AG10803 (cell line): ENCODE measurements around the gene NIPAL3.
"Not testable (repeated sequence)": the region's sequence is repeated elsewhere in the genome, so short reads cannot be mapped to it uniquely, and the experiment has no call there.

Experiments used
- DNase-seq: peaks from one replicate; pipeline ENCODE4 v3.0.0; 2010; ENCODE audit warnings: low read depth
- H3K4me3 ChIP-seq: 2 replicates; pipeline ENCODE4 v1.5.1; 2011; ENCODE audit warnings: mild to moderate bottlenecking, low read length, control low read depth
- CTCF ChIP-seq: conservative IDR thresholded peaks from 2 replicates; pipeline ENCODE4 v1.5.1; 2011; ENCODE audit warnings: mild to moderate bottlenecking, low read length, control low read depth, inconsistent platforms

Gene NIPAL3

GRCh38 chr1:24505816-24506215, 90.2 kb downstream of the NIPAL3 start:
- no peak for DNase-seq
- H3K4me3 ChIP-seq = no peak overlapping the region
- TF ChIP-seq CTCF = no peak

- no peak for TF ChIP-seq CTCF
- DNase-seq = no peak
- H3K4me3 ChIP-seq = no peak overlapping the region
Observed at GRCh38 chr1:24506691-24507381, 91.2 kb downstream of the NIPAL3 start.

GRCh38 chr1:24507405-24507804, 91.8 kb downstream of the NIPAL3 start:
- TF ChIP-seq CTCF = no peak
- no peak for DNase-seq
- H3K4me3 ChIP-seq = no peak overlapping the region

- no peak for DNase-seq
- TF ChIP-seq CTCF = no peak
- H3K4me3 ChIP-seq = no peak overlapping the region
Observed at GRCh38 chr1:24508911-24509310, 93.3 kb downstream of the NIPAL3 start.

GRCh38 chr1:24513706-24514105, 98.1 kb downstream of the NIPAL3 start:
- no peak overlapping the region for H3K4me3 ChIP-seq
- no peak for DNase-seq
- TF ChIP-seq CTCF = no peak

- DNase-seq = no peak
- no peak for TF ChIP-seq CTCF
- H3K4me3 ChIP-seq = no peak overlapping the region
Observed at GRCh38 chr1:24514946-24515345, 99.3 kb downstream of the NIPAL3 start.

- not testable (repeated sequence) for H3K4me3 ChIP-seq
- DNase-seq = peak; percentile 74
Observed at GRCh38 chr1:24515671-24516209, 100.1 kb downstream of the NIPAL3 start.
